Dendritic cell treated with granulocyte-macrophage colony-stimulating factor and Interleukin-4, amounts not matched to agents 40 ng/mL and 50 ng/mL, for 4 days (primary cell): ENCODE measurements around the gene PLEKHO2.

Source experiments
- H3K27ac Mint-ChIP-seq: one replicate; pipeline ENCODE4 v1.8.0; 2022; ENCODE audit warnings: mild to moderate bottlenecking, mixed read lengths
- H3K27me3 Mint-ChIP-seq: one replicate; pipeline ENCODE4 v1.8.0; 2022; ENCODE audit warnings: mild to moderate bottlenecking, mixed read lengths
- H3K36me3 Mint-ChIP-seq: one replicate; pipeline ENCODE4 v1.8.0; 2022; ENCODE audit warnings: low read depth, mixed read lengths
- H3K4me1 Mint-ChIP-seq: one replicate; pipeline ENCODE4 v1.8.0; 2022; ENCODE audit warnings: low read depth, mixed read lengths
- H3K4me3 Mint-ChIP-seq: one replicate; pipeline ENCODE4 v1.8.0; 2022; ENCODE audit warnings: mild to moderate bottlenecking, moderate library complexity, mixed read lengths
- H3K9me3 Mint-ChIP-seq: one replicate; pipeline ENCODE4 v1.8.0; 2022; ENCODE audit warnings: mixed read lengths
- intact Hi-C: fragments of 100-400 bp; cut with micrococcal nuclease; formaldehyde crosslinking; loops from one replicate; pipeline ENCODE4 v1.15.0; 2022

The PLEKHO2 gene

GRCh38 chr15:64911311-64912186 lies 69.8 kb downstream of the PLEKHO2 start, which contains the start of gene ANKDD1A:
ANKDD1A (plus strand) TSS chr15:64911902; CDS start chr15:64911931, 29 bp downstream.
- Mint-ChIP-seq H3K4me3 (peak within 1 kb of the TSS; percentile 76), H3K27me3 (peaks cover 46% of the 10 kb centered on the region), H3K36me3 (no peaks in the 10 kb centered on the region), H3K4me1 (peaks cover 6% of the 10 kb centered on the region), H3K9me3 (no peaks in the 10 kb centered on the region), H3K27ac (no peak within 1 kb of the TSS)
- intact Hi-C loops, result no loop called here

DNA sequence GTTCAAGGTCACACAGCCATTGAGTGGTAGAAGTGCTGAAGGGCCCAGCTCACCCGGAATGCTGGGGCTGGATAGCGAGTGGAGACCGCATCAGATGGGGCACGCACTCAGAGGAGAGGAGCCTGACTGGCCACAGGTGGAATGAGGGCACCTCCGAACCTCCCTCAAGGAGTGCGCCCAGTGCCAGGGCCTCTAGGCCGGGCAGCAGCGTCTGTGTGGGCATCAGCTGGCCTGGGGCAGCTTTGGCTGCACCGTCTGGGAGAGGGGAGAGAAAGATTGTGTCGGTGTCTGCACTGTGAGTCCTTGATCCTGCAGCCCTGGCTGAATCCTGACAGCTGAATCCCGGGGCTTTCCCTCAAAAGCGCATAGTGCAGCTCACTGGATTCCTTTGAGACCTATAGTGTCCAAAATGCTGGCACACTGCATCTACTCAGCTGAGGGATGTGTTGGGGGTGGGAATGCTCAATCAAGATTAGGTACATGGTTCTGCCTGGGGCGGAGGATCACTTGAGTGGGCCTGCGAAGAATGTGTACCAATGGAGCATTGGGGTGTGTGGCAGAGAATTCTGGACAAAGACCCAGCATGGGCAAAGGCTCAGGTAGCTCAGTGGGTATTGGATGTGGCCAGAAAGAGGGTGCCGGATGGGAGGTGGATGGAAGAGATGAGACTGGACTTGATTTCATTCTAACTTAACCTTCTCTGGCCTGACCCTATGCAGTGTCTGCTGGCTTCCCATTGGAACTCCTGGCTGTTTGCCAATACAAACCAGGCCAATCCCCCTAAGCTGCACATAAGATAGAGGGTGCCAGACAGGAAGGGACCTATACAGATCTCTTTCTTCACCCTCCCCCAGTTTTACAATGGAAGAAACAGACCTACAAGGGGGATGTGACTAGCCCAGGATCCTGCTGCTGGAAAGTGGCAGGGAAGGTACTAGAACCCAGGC lies 70.9 kb downstream of the PLEKHO2 start:
- Mint-ChIP-seq H3K27ac (no peak overlapping the region), H3K36me3 (no peaks in the 10 kb centered on the region), H3K9me3 (no peaks in the 10 kb centered on the region), H3K27me3 (peaks cover 46% of the 10 kb centered on the region), H3K4me1 (peaks cover 6% of the 10 kb centered on the region), H3K4me3 (no peak overlapping the region)
- intact Hi-C loops, result no loop called here

DNA sequence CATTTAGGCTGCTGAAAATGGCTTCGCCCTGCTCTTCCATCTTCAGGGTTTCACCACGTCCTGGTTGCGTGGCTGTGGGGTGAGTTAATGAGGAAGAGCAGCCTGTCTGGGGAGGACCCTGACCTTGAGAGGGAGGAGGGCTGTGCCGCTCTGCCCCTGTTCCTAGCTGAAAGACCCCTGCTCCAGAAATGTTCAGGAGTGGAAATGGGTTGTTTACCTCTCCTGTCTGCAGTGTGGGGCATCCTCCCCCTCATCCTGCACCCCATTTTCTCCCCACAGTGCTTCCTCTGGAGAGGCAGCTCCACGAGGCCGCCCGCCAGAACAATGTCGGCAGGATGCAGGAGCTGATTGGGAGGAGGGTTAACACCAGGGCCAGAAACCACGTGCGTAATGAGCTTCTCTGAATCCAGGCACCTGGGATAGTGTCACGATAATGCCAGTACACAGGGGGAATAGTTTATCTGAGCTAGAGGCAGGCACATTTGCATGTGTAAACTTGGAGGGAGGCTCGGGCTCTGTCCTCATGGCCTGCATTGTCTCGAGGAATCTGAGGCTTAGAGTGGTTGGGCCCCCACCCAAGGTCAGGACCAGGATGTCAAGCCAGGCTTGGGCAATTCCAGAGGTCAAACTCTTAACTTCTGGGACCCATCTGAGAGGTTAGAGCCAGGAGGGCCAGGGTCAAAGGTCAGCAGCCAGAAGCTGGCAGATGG lies 74.0 kb downstream of the PLEKHO2 start:
- peaks cover 6% of the 10 kb centered on the region for H3K4me1 Mint-ChIP-seq
- no peaks in the 10 kb centered on the region for H3K36me3 Mint-ChIP-seq
- no peak overlapping the region for H3K4me3 Mint-ChIP-seq
- intact Hi-C loops, result no loop called here
- H3K9me3 Mint-ChIP-seq, result no peaks in the 10 kb centered on the region
- no peak overlapping the region for H3K27ac Mint-ChIP-seq
- peaks cover 36% of the 10 kb centered on the region for H3K27me3 Mint-ChIP-seq

DNA sequence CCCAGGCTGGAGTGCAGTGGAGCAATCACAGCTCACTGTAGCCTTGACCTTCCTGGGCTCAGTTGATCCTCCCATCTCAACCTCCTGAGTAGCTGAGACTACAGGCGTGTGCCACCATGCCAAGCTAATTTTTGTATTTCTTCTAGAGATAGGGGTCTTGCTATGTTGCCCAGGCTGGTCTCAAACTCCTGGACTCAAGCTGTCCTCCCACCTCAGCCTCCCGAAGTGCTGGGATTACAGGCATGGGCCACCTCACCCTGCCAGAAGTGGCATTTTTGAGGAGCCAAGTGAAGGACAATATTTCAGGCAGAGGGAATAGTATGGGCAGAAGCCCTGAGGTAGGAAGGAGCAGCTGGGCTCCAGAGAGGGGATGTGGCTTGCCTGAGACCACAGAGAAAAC lies 74.7 kb downstream of the PLEKHO2 start:
- H3K4me1 Mint-ChIP-seq, result peaks cover 2% of the 10 kb centered on the region
- no peak overlapping the region for H3K4me3 Mint-ChIP-seq
- H3K36me3 Mint-ChIP-seq, result no peaks in the 10 kb centered on the region
- intact Hi-C loops, result no loop called here
- no peaks in the 10 kb centered on the region for H3K9me3 Mint-ChIP-seq
- H3K27ac Mint-ChIP-seq, result no peak overlapping the region
- H3K27me3 Mint-ChIP-seq, result peaks cover 29% of the 10 kb centered on the region

GRCh38 chr15:64917211-64917610 lies 75.5 kb downstream of the PLEKHO2 start:
- Mint-ChIP-seq H3K27me3 (peaks cover 21% of the 10 kb centered on the region), H3K27ac (no peak overlapping the region), H3K36me3 (no peaks in the 10 kb centered on the region), H3K4me1 (no peaks in the 10 kb centered on the region), H3K4me3 (no peak overlapping the region), H3K9me3 (no peaks in the 10 kb centered on the region)
- intact Hi-C loops, result no loop called here
